Activated T-helper 1 cell treated with anti-CD3 and anti-CD28 coated beads, Interleukin-12 subunit alpha, Interleukin-12 subunit beta, Interleukin-2, Interleukin-4 antibody, amounts not matched to agents 30 ng/mL and 10 ng/mL and 1 ng/mL, durations not matched to agents 14 hours and 24 hours and 36 hours (primary cell): ENCODE measurements around the gene HEG1. TPM values are rescaled to one million over a fixed set of nuclear protein-coding genes. Genes with fewer than 3 reads are reported as not detected.
A peak's percentile ranks its signal among the peaks of the same experiment; 100 is the strongest.

Experiments used
- DNase-seq: peaks from one replicate; pipeline ENCODE4 v3.0.0; 2021; ENCODE audit warnings: low spot score
- H3K27ac Mint-ChIP-seq: one replicate; pipeline ENCODE4 v1.8.0; 2021; ENCODE audit warnings: mild to moderate bottlenecking, mixed read lengths
- H3K27me3 Mint-ChIP-seq: one replicate; pipeline ENCODE4 v1.8.0; 2022; ENCODE audit warnings: mild to moderate bottlenecking, moderate library complexity, mixed read lengths; ENCODE audit not compliant: insufficient read depth
- H3K36me3 Mint-ChIP-seq: one replicate; pipeline ENCODE4 v1.8.0; 2021; ENCODE audit warnings: low read depth, mixed read lengths
- H3K4me1 Mint-ChIP-seq: one replicate; pipeline ENCODE4 v1.8.0; 2021; ENCODE audit warnings: low read depth, mixed read lengths
- H3K4me3 Mint-ChIP-seq: one replicate; pipeline ENCODE4 v1.8.0; 2021; ENCODE audit warnings: mild to moderate bottlenecking, moderate library complexity, mixed read lengths
- H3K9me3 Mint-ChIP-seq: one replicate; pipeline ENCODE4 v1.8.0; 2021; ENCODE audit warnings: mixed read lengths
- intact Hi-C: fragments of 100-400 bp; cut with micrococcal nuclease; formaldehyde crosslinking; loops from one replicate; pipeline ENCODE4 v1.15.1; 2024
- total RNA-seq: library from RNA; stranded (reverse); gene quantifications from 2 replicates; pipeline ENCODE4 v1.2.3, GENCODE V29; 2022

Gene HEG1
- total RNA-seq, 1 donor from 2014 or later = 45.1 TPM

- DNase-seq = no peak
- Mint-ChIP-seq H3K27me3 (no peaks in the 10 kb centered on the region), H3K4me3 (no peak overlapping the region), H3K36me3 (peaks cover 36% of the 10 kb centered on the region), H3K9me3 (no peaks in the 10 kb centered on the region), H3K27ac (no peak overlapping the region), H3K4me1 (peaks cover 7% of the 10 kb centered on the region)
- intact Hi-C loops = no loop called here
These were observed 77.2 kb downstream of the HEG1 start for GRCh38 chr3:124978627-124979026.

DNA sequence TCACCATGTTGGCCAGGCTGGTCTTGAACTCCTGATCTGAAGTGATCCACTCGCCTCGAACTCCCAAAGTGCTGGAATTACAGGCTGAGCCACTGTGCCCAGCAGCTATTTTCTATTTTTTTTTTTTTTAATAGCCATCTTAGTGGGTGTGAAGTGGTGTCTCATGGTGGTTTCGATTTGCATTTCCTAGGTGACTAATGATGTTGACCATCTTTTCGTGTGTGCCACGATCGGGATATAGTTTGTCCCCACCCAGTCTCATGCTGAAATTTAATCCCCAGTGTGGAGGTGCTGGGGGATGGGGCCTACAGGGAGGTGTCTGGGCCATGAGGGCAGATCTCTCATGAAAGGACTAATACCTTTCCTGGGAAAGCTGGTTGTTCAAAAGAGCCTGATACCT is 79.4 kb downstream of the HEG1 start:
- Mint-ChIP-seq H3K27ac (no peak overlapping the region), H3K4me1 (peaks cover 7% of the 10 kb centered on the region), H3K36me3 (peaks cover 46% of the 10 kb centered on the region), H3K27me3 (no peaks in the 10 kb centered on the region), H3K4me3 (no peak overlapping the region), H3K9me3 (no peaks in the 10 kb centered on the region)
- intact Hi-C loops = no loop called here
- no peak for DNase-seq

- DNase-seq = no peak
- Mint-ChIP-seq H3K9me3 (no peaks in the 10 kb centered on the region), H3K36me3 (peaks cover 52% of the 10 kb centered on the region), H3K27me3 (no peaks in the 10 kb centered on the region), H3K4me3 (no peak overlapping the region), H3K27ac (no peak overlapping the region), H3K4me1 (peaks cover 7% of the 10 kb centered on the region)
- intact Hi-C loops = no loop called here
These were observed 81.1 kb downstream of the HEG1 start for GRCh38 chr3:124974691-124975090.

DNA sequence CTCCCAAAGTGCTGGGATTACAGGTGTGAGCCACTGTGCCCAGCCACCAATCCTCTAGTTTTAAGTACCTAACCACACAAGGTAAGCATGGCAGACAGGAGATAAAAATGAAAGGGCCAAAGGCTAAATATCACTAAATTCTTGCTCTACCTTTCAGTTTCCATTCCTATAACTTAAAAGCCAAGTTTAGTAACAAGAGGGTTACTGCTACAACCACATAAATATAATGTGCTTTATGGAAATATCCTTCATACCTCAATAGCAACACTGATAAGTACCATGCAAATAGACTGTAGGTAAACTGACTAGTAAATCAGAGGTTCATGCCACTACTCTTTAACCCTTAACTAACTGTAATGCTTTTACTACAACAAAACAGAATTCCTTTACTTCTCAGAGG is 82.5 kb downstream of the HEG1 start:
- intact Hi-C loops = no loop called here
- H3K27ac Mint-ChIP-seq = no peak overlapping the region
- H3K27me3 Mint-ChIP-seq = no peaks in the 10 kb centered on the region
- no peak overlapping the region for H3K4me3 Mint-ChIP-seq
- peaks cover 15% of the 10 kb centered on the region for H3K4me1 Mint-ChIP-seq
- no peak for DNase-seq
- H3K9me3 Mint-ChIP-seq = no peaks in the 10 kb centered on the region
- H3K36me3 Mint-ChIP-seq = peaks cover 57% of the 10 kb centered on the region

- Mint-ChIP-seq H3K27ac (no peak overlapping the region), H3K27me3 (no peaks in the 10 kb centered on the region), H3K4me1 (peaks cover 15% of the 10 kb centered on the region), H3K36me3 (peaks cover 53% of the 10 kb centered on the region), H3K9me3 (no peaks in the 10 kb centered on the region), H3K4me3 (no peak overlapping the region)
- no peak for DNase-seq
- intact Hi-C loops = no loop called here
These were observed 83.3 kb downstream of the HEG1 start for GRCh38 chr3:124972457-124972856.

DNA sequence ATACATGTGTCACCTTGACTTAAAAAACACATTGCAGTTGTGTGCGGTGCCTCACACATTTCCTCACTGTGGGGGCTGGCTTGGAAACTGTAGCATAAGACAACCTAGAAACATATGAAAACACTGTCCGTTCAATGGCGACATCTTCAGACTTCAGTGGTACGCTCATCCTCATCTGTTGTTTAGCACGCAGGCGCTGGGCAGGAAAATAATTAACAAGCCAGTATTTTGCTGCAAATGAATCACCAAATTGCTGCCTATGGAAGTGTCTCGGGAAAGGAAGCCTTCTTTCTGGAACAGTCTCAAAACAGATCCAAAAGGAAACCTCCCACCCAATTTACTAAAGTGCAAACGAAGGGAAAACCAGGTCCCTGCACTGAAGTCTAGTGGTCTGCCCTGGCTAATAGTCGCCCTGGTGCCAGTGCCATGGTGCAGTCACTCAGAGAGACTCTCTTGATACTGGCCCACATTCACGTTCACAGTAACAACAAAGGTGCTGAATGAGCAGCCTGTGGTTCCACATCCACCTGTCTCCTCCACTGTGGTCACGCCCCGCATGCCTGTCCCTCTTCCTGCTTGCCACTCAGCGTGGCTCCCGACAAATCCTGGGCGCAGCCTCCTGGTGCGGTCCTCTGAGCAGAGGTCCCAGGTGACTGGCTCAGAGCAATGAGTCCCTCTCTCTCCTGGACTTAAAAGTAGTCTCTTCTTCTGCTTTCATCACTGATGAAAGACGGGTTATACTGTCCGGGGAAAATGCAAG is 85.7 kb downstream of the HEG1 start:
- no peak overlapping the region for H3K27ac Mint-ChIP-seq

DNA sequence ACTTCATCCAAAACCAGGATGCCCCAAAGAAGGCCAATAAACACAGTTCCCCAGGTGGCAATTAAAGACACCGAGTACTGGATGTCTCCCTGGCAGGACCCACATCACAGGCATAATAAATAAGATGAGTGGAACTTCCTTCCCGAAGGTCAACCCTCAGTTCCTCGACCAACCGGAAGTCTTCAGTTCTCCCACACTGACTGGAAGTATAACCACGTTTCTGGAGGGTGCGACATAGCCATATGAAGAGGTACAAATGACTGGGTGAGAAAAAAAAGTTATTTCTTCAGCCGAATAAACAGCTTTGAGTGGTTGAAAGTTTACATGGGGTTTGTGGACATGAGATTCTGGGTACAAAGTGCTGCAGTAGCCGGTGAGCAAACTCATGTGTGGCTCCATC is 86.6 kb downstream of the HEG1 start:
- intact Hi-C loops = no loop called here
- H3K27me3 Mint-ChIP-seq = no peaks in the 10 kb centered on the region
- no peak for DNase-seq
- H3K9me3 Mint-ChIP-seq = no peaks in the 10 kb centered on the region
- peaks cover 8% of the 10 kb centered on the region for H3K4me1 Mint-ChIP-seq
- no peak overlapping the region for H3K27ac Mint-ChIP-seq
- no peak overlapping the region for H3K4me3 Mint-ChIP-seq
- H3K36me3 Mint-ChIP-seq = peaks cover 40% of the 10 kb centered on the region

More for the DNA sequence above, 85.7 kb downstream of the HEG1 start:
- Mint-ChIP-seq H3K4me3 (no peak overlapping the region), H3K9me3 (no peaks in the 10 kb centered on the region), H3K4me1 (peaks cover 9% of the 10 kb centered on the region), H3K27me3 (no peaks in the 10 kb centered on the region), H3K36me3 (peaks cover 43% of the 10 kb centered on the region)
- intact Hi-C loops = no loop called here
- no peak for DNase-seq

DNA sequence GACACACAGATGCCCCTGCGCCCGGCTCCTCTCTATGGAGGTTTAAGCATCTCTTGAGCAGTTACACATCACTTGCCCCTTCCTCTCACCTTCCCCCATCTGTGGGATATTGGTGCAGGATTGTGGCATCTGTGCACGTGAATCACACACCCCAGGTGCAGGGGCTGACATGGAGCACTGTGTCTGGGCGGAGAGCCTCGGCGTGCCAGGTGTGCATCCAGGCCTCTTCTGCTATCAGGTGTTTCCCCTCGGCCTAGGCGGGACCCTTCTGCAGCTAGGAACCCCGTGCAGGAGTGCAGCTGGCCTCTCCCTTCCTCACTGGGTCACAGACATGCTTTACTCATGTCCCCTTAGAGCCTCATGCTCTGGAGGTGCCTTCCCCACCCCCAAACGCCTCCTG is 87.8 kb downstream of the HEG1 start:
- intact Hi-C loops = no loop called here
- Mint-ChIP-seq H3K27me3 (no peaks in the 10 kb centered on the region), H3K27ac (peak overlapping the region; percentile 2), H3K4me3 (no peak overlapping the region), H3K4me1 (peaks cover 8% of the 10 kb centered on the region), H3K9me3 (no peaks in the 10 kb centered on the region), H3K36me3 (peaks cover 28% of the 10 kb centered on the region)
- no peak for DNase-seq

- Mint-ChIP-seq H3K4me1 (peaks cover 8% of the 10 kb centered on the region), H3K27ac (no peak overlapping the region), H3K36me3 (peaks cover 21% of the 10 kb centered on the region), H3K27me3 (peaks cover 3% of the 10 kb centered on the region), H3K9me3 (no peaks in the 10 kb centered on the region), H3K4me3 (no peak overlapping the region)
- intact Hi-C loops = no loop called here
- no peak for DNase-seq
These were observed 89.0 kb downstream of the HEG1 start for GRCh38 chr3:124966521-124967445.

DNA sequence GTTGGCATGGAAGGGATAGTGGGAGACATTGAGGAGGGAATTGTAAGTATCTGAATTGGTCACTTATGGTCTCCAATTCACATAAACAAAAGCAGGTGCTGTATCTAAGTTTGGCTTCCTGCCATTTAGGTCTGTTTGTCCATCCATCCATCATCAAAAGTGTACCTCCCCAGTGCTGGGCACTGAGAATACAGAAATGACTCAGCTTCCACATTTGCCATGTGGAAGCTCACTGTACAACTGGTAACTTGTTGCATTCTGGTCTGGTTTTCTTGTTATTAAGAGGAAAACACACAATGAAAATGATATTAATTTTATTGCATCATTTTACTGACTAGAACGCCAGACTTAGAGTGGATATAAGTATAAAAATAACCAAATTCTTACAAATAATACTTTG is 90.4 kb downstream of the HEG1 start:
- Mint-ChIP-seq H3K27ac (no peak overlapping the region), H3K36me3 (peaks cover 15% of the 10 kb centered on the region), H3K4me1 (peaks cover 8% of the 10 kb centered on the region), H3K9me3 (no peaks in the 10 kb centered on the region), H3K4me3 (no peak overlapping the region), H3K27me3 (peaks cover 10% of the 10 kb centered on the region)
- DNase-seq = no peak
- intact Hi-C loops = no loop called here

- DNase-seq = no peak
- H3K27ac Mint-ChIP-seq = no peak overlapping the region
- H3K4me3 Mint-ChIP-seq = no peak overlapping the region
- H3K4me1 Mint-ChIP-seq = peaks cover 5% of the 10 kb centered on the region
- peaks cover 11% of the 10 kb centered on the region for H3K36me3 Mint-ChIP-seq
- intact Hi-C loops = no loop called here
- H3K27me3 Mint-ChIP-seq = peaks cover 10% of the 10 kb centered on the region
- H3K9me3 Mint-ChIP-seq = no peaks in the 10 kb centered on the region
These were observed 91.4 kb downstream of the HEG1 start for GRCh38 chr3:124964387-124964786.

- Mint-ChIP-seq H3K27me3 (peaks cover 10% of the 10 kb centered on the region), H3K4me1 (no peaks in the 10 kb centered on the region), H3K27ac (no peak overlapping the region), H3K36me3 (peaks cover 6% of the 10 kb centered on the region), H3K9me3 (no peaks in the 10 kb centered on the region), H3K4me3 (no peak overlapping the region)
- DNase-seq = no peak
- intact Hi-C loops = no loop called here
These were observed 92.0 kb downstream of the HEG1 start for GRCh38 chr3:124963755-124964154.

DNA sequence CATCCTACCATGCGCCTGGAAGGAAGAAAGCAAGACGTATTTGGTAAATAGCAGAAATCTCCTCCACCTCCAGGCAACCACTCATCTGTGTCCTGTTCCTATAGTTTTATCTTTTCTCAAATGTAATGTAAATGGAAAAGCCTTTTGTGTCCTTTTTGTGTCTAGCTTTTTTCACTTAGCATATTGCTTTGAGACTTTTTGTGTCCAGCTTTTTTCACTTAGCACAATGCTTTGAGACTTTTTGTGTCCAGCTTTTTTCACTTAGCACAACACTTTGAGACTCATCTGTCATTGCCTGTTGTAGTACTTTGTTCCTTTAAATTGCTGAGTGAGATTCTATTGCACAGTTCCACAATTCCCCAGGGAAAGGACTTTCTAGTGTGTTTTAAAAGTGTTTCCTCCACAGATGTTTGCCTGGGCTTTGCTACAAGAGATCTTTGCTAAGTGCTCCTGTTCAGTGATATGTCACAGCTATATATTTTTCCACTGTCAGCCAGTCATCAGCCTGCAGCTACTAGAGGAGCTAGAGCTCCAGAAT is 93.3 kb downstream of the HEG1 start:
- intact Hi-C loops = no loop called here
- DNase-seq = no peak
- Mint-ChIP-seq H3K36me3 (peaks cover 1% of the 10 kb centered on the region), H3K9me3 (no peaks in the 10 kb centered on the region), H3K4me1 (no peaks in the 10 kb centered on the region), H3K27me3 (peaks cover 10% of the 10 kb centered on the region), H3K27ac (no peak overlapping the region), H3K4me3 (no peak overlapping the region)
